Neural cell (in vitro differentiated cells): Measurements from ENCODE around the gene IFTAP. TPM values are rescaled to one million over a fixed set of nuclear protein-coding genes. Genes with fewer than 3 reads are reported as not detected.

Experiments
- H2AFZ ChIP-seq: fragments of 200-600, 300-800 bp; sonication (generic), shearing (Covaris generic); 2 replicates; pipeline ENCODE4 v1.6.0; 2014; ENCODE audit warnings: low read depth, mild to moderate bottlenecking, antibody characterized with exemption, low read length, moderate library complexity
- H3F3A ChIP-seq: fragments of 200-600 bp; shearing (Covaris generic); 2 replicates; pipeline ENCODE4 v1.6.1; 2016; ENCODE audit warnings: mild to moderate bottlenecking, moderate library complexity, mixed read lengths, antibody characterized with exemption, low read length; ENCODE audit not compliant: insufficient read depth, poor library complexity, severe bottlenecking
- H3K27ac ChIP-seq: fragments of 200-600, 300-800 bp; sonication (generic), shearing (Covaris generic); 2 replicates; pipeline ENCODE4 v1.5.1; 2014; ENCODE audit warnings: mild to moderate bottlenecking, low read length, moderate library complexity
- H3K27me3 ChIP-seq: fragments of 300-800, 200-600 bp; sonication (generic), shearing (Covaris generic); 2 replicates; pipeline ENCODE4 v1.6.0; 2014; ENCODE audit warnings: mild to moderate bottlenecking, low read depth, low read length, moderate library complexity; ENCODE audit not compliant: insufficient read depth
- H3K36me3 ChIP-seq: fragments of 300-800, 200-600 bp; sonication (generic), shearing (Covaris generic); 2 replicates; pipeline ENCODE4 v1.5.1; 2014; ENCODE audit warnings: mild to moderate bottlenecking, antibody characterized with exemption, low read length, moderate library complexity; ENCODE audit not compliant: insufficient read depth
- H3K4me2 ChIP-seq: fragments of 300-800, 200-600 bp; sonication (generic), shearing (Covaris generic); 2 replicates; pipeline ENCODE4 v1.6.0; 2014; ENCODE audit warnings: mild to moderate bottlenecking, low read length
- H3K4me3 ChIP-seq: fragments of 300-800, 200-600 bp; sonication (generic), shearing (Covaris generic); 2 replicates; pipeline ENCODE4 v1.5.1; 2014; ENCODE audit warnings: mild to moderate bottlenecking, low read length, moderate library complexity
- H3K79me2 ChIP-seq: fragments of 200-600 bp; shearing (Covaris generic); replicated peaks from 2 replicates; pipeline ENCODE4 v1.6.0; 2014; ENCODE audit warnings: mild to moderate bottlenecking, low read length, moderate library complexity; ENCODE audit not compliant: insufficient read depth
- H3K9ac ChIP-seq: fragments of 300-800, 200-600 bp; sonication (generic), shearing (Covaris generic); 2 replicates; pipeline ENCODE4 v1.6.1; 2016; ENCODE audit warnings: mild to moderate bottlenecking, low read length, mixed read lengths
- H3K9me2 ChIP-seq: fragments of 200-600 bp; shearing (Covaris generic); 2 replicates; pipeline ENCODE4 v1.6.1; 2016; ENCODE audit warnings: mild to moderate bottlenecking, low read length, mixed read lengths; ENCODE audit not compliant: insufficient read depth
- H3K9me3 ChIP-seq: fragments of 200-600, 300-800 bp; sonication (generic), shearing (Covaris generic); 2 replicates; pipeline ENCODE4 v1.6.1; 2016; ENCODE audit warnings: mild to moderate bottlenecking, mixed run types, low read length, moderate library complexity, mixed read lengths
- H4K20me1 ChIP-seq: fragments of 200-600 bp; shearing (Covaris generic); 2 replicates; pipeline ENCODE4 v1.6.1; 2016; ENCODE audit warnings: mild to moderate bottlenecking, mixed run types; ENCODE audit not compliant: insufficient read depth
- EP300 ChIP-seq: fragments of 450-650 bp; conservative IDR thresholded peaks from 2 replicates; pipeline ENCODE4 v1.6.1; 2014; ENCODE audit warnings: antibody characterized with exemption, mild to moderate bottlenecking, moderate library complexity; ENCODE audit not compliant: poor library complexity, severe bottlenecking
- EZH2 ChIP-seq: fragments of 200-600, 300-800 bp; shearing (Covaris generic), sonication (generic); IDR thresholded peaks from 2 replicates; pipeline ENCODE4 v1.6.1; 2014; ENCODE audit warnings: antibody characterized with exemption, low read length, borderline replicate concordance, mild to moderate bottlenecking; ENCODE audit not compliant: insufficient read depth, poor library complexity, severe bottlenecking
- MXI1 ChIP-seq: fragments of 450-650 bp; conservative IDR thresholded peaks from 2 replicates; pipeline ENCODE4 v1.6.1; 2014; ENCODE audit warnings: antibody characterized with exemption, mild to moderate bottlenecking; ENCODE audit not compliant: poor library complexity, severe bottlenecking
- POLR2AphosphoS5 ChIP-seq: IDR thresholded peaks from 2 replicates; pipeline ENCODE4 v1.6.1; 2012
- RAD21 ChIP-seq: fragments of 450-650 bp; conservative IDR thresholded peaks from 2 replicates; pipeline ENCODE4 v1.6.1; 2014; ENCODE audit warnings: antibody characterized with exemption, mild to moderate bottlenecking, moderate library complexity
- REST ChIP-seq: IDR thresholded peaks from 2 replicates; pipeline ENCODE4 v1.6.1; 2012; ENCODE audit warnings: borderline replicate concordance
- SMC3 ChIP-seq: fragments of 450-650 bp; conservative IDR thresholded peaks from 2 replicates; pipeline ENCODE4 v1.6.1; 2014; ENCODE audit warnings: antibody characterized with exemption, mild to moderate bottlenecking, moderate library complexity; ENCODE audit not compliant: poor library complexity
- TAF1 ChIP-seq: IDR thresholded peaks from 2 replicates; pipeline ENCODE4 v1.6.1; 2012; ENCODE audit warnings: low read depth
- polyA plus RNA-seq: library from polyadenylated mRNA; depleted of rRNA; stranded (reverse); fragments of >200 nt; gene quantifications from 2 replicates; pipeline ENCODE4 v1.2.3, GENCODE V29; 2014
- TF ChIP-seq, protein P1 (sequence below): fragments of 450-650 bp; IDR thresholded peaks from 2 replicates; pipeline ENCODE4 v1.5.1; 2014; ENCODE audit warnings: antibody characterized with exemption, mild to moderate bottlenecking, moderate library complexity; ENCODE audit not compliant: poor library complexity, severe bottlenecking

The IFTAP gene
- polyA plus RNA-seq, 1 donor from 2014 or later, result 71.9 TPM

GRCh38 chr11:36699271-36699670 is 105.0 kb downstream of the IFTAP start:
- H3K4me3 ChIP-seq, result no peak overlapping the region
- H2AFZ ChIP-seq, result no peak overlapping the region
- no peaks in the 10 kb centered on the region for H3K9me2 ChIP-seq
- no peaks in the 10 kb centered on the region for H3K27me3 ChIP-seq
- H4K20me1 ChIP-seq, result no peaks in the 10 kb centered on the region
- no peaks in the 10 kb centered on the region for H3K79me2 ChIP-seq
- no peak overlapping the region for H3K9ac ChIP-seq
- no peaks in the 10 kb centered on the region for H3K9me3 ChIP-seq
- TF ChIP-seq EZH2 (no peak), RAD21 (no peak), MXI1 (no peak), REST (no peak), SMC3 (no peak), EP300 (no peak), TAF1 (no peak)
- TF ChIP-seq, protein P1, sequence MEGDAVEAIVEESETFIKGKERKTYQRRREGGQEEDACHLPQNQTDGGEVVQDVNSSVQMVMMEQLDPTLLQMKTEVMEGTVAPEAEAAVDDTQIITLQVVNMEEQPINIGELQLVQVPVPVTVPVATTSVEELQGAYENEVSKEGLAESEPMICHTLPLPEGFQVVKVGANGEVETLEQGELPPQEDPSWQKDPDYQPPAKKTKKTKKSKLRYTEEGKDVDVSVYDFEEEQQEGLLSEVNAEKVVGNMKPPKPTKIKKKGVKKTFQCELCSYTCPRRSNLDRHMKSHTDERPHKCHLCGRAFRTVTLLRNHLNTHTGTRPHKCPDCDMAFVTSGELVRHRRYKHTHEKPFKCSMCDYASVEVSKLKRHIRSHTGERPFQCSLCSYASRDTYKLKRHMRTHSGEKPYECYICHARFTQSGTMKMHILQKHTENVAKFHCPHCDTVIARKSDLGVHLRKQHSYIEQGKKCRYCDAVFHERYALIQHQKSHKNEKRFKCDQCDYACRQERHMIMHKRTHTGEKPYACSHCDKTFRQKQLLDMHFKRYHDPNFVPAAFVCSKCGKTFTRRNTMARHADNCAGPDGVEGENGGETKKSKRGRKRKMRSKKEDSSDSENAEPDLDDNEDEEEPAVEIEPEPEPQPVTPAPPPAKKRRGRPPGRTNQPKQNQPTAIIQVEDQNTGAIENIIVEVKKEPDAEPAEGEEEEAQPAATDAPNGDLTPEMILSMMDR, result no peak
- peaks cover 3% of the 10 kb centered on the region for H3F3A ChIP-seq
- no peaks in the 10 kb centered on the region for H3K36me3 ChIP-seq
- H3K27ac ChIP-seq, result no peak overlapping the region
- H3K4me2 ChIP-seq, result no peak overlapping the region

DNA sequence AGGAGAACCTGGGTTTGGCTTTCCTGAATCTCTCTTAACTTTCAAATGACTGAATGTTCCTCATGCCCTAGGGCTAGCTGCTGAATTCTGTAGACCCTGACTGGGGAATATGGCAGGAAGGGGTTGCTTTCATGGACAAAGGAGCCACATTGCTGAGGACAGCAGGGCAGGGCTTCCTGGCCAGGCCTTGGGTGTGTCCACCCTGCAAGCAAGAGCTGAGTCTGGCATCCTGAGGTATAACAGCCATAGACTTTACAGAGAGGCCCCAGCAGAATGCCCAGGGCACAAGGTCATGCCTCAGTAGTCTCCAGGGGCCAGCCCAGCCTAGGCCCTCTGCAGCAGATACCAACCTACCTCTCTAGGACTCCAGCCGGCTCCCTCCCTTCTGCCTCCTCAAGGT is 105.9 kb downstream of the IFTAP start:
- TF ChIP-seq, protein P1, result no peak
- TF ChIP-seq TAF1 (no peak), POLR2AphosphoS5 (no peak), EP300 (no peak), SMC3 (no peak), MXI1 (no peak), RAD21 (no peak), EZH2 (no peak), REST (no peak)
- H3K4me2 ChIP-seq, result no peak overlapping the region
- no peak overlapping the region for H3K27ac ChIP-seq
- no peak overlapping the region for H3K4me3 ChIP-seq
- H3K27me3 ChIP-seq, result no peaks in the 10 kb centered on the region
- no peaks in the 10 kb centered on the region for H3K79me2 ChIP-seq
- no peak overlapping the region for H3K9ac ChIP-seq
- H3K9me3 ChIP-seq, result no peaks in the 10 kb centered on the region
- no peaks in the 10 kb centered on the region for H3K9me2 ChIP-seq
- no peaks in the 10 kb centered on the region for H3K36me3 ChIP-seq
- H2AFZ ChIP-seq, result no peak overlapping the region
- H4K20me1 ChIP-seq, result no peaks in the 10 kb centered on the region
- H3F3A ChIP-seq, result peaks cover 3% of the 10 kb centered on the region
